ENCODE results near the gene KCNMA1.
A peak's percentile ranks its signal among the peaks of the same experiment; 100 is the strongest.

KCNMA1 gene

DNA sequence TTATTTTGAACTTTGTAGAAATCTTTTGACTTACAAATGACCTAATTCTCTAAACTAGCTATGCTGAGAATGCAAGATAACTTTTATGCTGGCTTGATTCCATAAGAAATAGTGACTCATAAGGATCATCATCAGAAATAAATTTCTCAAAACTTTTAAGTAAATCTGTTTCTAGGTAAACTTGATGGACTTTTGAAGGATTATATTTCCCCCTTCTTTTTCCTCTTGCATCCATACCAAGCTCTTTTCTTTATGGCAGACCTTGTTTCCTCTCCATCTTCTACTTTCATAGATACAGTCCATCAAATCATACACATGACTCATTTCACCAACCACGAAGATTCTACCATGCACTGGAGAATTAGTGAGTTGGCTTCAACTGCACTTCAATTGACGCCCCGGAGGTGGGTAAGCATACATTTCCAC is 336.3 kb downstream of the KCNMA1 start:
- DNase-seq (ENCODE audit: low read depth, low spot score) = no peak

GRCh38 chr10:77300682-77301302 is 336.8 kb downstream of the KCNMA1 start:
- no peak for DNase-seq (ENCODE audit: low read depth, low spot score)

DNA sequence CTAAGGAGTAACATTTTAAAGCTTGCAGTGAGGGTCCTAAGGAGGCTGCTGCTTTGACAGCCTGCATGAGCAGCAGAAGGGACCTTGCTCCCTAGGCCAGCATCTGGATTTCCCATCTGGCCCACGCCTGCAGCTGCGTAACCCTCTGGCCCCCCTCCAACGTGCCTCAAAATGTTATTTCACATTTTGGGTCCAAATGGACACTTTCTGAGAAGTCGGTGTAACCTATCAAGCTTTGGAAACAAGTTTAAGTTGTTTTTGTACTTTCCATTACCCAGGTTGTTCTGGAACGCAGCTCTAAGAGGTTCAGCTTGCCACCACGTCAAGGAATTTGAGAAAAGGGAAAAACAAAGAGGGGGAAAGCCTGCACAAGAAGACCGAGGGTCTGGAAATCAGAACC is 338.3 kb downstream of the KCNMA1 start:
- no peak for DNase-seq (ENCODE audit: low read depth, low spot score)

DNA sequence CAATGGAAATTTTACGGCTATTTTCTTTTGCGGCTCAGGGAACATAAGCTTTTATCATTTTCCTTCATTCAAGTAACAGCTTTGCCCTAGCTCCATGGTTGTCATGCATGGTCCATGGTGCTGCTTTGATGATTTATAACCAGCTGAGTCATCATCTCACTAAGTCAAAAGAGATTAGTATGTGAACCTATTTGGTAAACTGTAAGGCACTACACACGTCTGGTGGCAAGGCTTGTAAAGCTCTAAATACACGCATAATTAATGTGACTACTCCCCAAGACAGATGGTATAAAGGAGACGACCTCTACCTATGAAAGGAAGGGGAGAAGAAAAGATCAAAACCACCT is 340.2 kb downstream of the KCNMA1 start:
- DNase-seq (ENCODE audit: low read depth, low spot score) = no peak

DNA sequence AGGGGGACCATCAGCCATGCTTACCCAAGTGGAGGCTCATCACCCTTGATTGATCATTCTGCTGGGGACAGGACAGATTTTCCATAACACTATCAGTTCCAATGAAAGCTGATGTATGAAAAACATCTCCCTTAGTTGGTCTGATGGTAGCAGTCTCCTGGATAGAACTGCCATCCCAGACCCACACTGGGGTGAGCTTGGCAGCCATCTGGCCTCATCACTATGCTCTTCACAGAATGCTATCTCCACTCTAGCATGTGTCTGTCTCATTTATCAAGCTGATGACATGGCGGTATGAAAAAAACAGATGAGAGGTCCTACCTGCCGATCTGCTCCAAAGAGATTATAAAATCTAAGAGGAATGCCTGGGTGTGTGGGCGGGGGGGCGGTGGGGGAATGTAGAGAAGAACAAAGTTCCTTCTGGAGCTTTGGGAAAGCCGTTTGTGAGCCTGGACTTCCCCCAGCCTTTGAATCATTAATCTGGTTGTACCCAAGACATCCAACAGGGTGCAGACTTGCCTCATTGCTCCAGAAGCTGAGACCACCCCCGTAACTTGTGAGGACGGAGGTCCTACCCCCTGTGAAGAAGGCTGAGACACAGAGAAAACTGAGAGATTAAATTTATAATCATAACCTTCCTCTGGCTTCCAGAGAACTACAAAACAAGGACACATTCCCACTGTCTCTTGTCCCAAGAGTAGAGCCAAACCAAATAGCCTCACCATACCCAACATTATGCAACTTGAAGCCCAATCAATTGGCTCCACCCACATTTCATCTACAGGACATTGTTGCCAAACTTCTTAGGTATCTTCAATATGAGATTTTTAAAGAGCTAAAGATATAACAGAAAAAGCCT is 340.8 kb downstream of the KCNMA1 start:
- no peak for DNase-seq (ENCODE audit: low read depth, low spot score)

DNA sequence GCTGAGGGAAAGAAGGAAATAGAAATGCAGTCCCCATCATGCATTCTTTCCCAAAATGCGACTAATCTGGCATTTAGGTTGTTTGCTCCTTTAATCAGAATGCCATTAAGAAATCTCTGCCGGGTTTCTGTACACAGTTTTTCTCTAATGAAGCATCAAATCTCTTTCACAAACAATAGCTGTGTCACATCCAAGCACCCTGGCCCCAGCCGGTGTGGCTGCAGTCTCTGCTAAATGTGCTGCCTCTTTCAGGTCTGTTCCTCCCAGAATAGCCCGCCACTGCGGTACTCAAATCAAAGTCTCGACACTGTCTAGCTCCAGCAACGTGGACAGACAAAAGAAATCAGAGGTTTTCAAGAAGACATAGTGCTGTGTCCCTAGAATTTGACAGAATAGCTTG is 343.8 kb downstream of the KCNMA1 start:
- DNase-seq (ENCODE audit: low read depth, low spot score) = no peak

DNA sequence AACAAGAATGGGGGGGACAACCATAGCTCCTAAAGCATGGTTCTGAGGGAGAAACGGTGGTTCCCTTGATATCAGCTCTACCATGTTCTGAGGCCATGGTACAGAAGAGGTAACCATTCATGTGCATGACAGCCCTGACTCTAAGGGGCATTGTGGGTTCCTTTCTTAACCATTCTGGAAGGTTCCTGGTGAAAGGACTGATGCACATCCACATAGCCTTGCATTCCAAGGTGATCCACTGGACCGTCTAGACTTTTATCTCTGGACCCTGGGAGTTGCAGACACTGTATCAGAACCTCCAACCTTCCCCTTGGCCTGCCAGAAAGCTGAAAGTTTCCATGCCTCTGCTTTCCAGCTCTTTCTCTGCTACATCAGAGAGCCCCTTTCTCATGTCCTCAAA is 344.3 kb downstream of the KCNMA1 start:
- DNase-seq (ENCODE audit: low read depth, low spot score) = no peak

GRCh38 chr10:77291596-77292505 is 345.8 kb downstream of the KCNMA1 start:
- DNase-seq (ENCODE audit: low read depth, low spot score) = no peak

DNA sequence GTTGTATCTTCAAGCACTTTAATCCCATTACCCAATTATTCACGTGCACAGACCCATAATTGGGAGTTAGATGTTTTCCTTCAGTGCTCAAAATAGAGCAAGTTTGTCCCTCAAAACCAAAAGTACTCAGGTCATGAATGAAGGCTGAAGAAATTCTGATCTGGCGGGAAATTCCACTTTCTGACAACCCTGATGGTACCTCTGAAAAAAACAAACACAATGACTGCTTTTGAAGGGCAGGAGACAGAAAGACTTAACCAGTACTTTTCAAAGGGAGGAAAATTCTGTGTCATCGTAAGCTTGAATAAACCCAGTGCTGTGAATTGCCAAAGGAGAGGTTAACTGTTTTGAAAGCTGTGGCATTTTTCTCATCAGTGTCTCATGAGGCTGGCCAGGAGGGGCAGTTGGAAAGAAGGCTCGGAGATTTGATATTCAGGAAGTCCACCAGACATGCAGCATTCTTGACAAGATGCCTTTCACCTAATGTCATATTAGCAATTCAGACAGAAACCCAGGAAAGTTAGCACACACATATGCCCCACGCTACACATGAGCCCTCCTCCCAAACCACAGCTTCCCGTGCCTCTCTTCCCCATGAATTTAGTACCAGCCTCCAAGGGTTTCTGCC is 347.0 kb downstream of the KCNMA1 start:
- peak; percentile 33 for DNase-seq (ENCODE audit: low read depth, low spot score)

DNA sequence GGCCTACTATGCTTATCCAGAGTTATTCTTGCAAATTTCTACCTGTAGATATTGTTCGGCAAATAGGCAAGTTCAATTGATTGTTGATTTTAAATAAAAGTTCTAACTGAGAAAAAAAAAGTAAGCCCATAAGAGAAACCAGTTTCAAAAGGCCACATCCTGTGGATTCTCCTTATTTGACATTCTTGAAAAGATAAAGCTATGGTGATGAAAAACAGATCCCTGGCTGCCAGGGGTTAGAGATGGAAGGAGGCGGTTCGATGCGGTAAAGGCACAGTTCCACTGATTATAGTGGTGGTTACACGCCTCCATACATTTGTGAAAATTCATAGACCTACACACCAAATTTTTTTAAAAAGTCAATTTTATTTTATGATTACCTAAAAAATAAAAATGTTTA is 347.8 kb downstream of the KCNMA1 start:
- DNase-seq (ENCODE audit: low read depth, low spot score) = no peak

GRCh38 chr10:77289027-77289501 is 348.5 kb downstream of the KCNMA1 start:
- no peak for DNase-seq (ENCODE audit: low read depth, low spot score)

DNA sequence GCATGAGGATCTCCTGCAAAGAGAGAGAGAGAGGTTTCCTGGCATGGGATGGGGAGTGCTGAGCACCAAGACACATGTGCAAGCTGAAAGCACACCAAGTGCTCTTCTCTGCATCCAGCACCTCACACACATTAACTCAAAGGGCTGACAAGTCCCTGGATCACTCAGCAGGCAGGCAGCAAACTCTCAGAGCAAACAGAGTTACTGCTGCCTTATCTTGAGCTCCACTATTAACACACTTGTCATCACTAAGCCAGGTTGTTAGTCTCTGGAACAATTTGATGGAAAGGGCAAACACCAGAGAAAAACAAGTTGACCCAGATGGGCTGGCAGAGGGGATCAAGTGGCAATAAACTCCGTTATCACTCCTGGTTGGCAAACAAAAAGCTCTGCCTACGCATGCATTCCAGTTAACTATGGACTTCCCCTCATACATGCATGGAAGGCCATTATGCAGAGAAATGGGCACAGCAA is 349.9 kb downstream of the KCNMA1 start:
- DNase-seq (ENCODE audit: low read depth, low spot score) = no peak

GRCh38 chr10:77286531-77287508 is 350.8 kb downstream of the KCNMA1 start:
- DNase-seq (ENCODE audit: low read depth, low spot score) = peak; percentile 40

DNA sequence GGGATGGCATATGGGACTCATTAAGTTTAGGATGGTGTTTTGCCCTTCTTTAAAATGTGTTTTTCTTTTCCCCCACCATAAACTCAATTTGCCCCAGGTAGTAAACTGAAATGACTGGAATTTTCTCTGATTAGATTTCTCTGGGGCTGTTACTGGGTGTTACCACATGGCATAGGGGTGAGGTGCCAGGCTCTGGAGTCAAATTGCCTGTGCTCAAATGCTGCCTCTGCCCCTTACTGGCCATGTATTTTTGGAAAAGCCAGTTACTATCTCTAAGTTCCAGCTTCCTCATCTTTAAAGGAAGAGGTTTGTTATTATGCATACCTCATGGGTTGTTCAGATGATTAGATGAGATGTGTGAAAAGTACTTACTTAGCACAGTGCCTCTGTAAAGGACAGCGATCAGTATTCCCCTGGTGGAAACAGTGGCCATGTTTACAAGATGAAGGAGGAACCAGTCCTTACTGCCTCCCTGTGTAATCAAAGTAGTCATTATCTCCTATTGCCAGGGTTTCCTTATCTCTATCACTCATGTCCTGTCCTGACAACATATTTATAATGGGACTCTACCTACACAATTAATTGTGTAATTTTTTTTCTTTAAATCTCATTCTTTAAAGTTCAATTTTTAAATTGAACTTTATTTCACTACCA is 352.0 kb downstream of the KCNMA1 start:
- DNase-seq (ENCODE audit: low read depth, low spot score) = no peak

- no peak for DNase-seq (ENCODE audit: low read depth, low spot score)
Observed at GRCh38 chr10:77284797-77285196, 352.8 kb downstream of the KCNMA1 start.

DNA sequence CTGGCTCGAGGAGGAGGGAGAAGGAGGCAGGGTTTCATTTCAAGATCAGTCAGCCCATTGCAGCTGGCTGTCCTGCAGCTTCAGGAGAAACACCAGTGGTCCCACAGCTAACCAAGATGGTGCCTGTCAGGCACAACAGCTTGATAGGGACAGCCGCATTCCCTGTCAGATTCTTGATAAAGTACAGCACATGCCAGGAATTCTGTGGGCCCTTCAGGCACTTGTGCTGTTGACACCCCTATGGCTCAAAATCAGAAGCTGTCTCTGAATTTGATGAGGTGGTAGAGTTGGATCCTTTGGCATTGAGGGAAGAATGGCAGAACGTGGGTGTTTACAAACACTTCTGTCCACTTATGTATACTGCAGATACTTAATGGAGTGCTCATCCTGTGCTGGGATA is 354.3 kb downstream of the KCNMA1 start:
- DNase-seq (ENCODE audit: low read depth, low spot score) = no peak

- DNase-seq (ENCODE audit: low read depth, low spot score) = no peak
Observed at GRCh38 chr10:77282163-77282562, 355.4 kb downstream of the KCNMA1 start.

- DNase-seq (ENCODE audit: low read depth, low spot score) = no peak
Observed at GRCh38 chr10:77281719-77282118, 355.9 kb downstream of the KCNMA1 start.

GRCh38 chr10:77279207-77279606 is 358.4 kb downstream of the KCNMA1 start:
- no peak for DNase-seq (ENCODE audit: low read depth, low spot score)
